A549 (cell line): ENCODE results near the gene LRRC28.

ENCODE experiments used
- CTCF ChIP-seq: fragments of >200 bp; sonication (Bioruptor Twin); formaldehyde crosslinking; IDR thresholded peaks from 3 replicates; pipeline ENCODE4 v1.5.1; 2016
- E2F6 ChIP-seq: IDR thresholded peaks from 2 replicates; pipeline ENCODE4 v1.6.1; 2012; ENCODE audit warnings: low read depth, borderline replicate concordance
- EP300 ChIP-seq, 2 experiments: fragments of >200 bp; sonication (Bioruptor Twin); formaldehyde crosslinking; IDR thresholded peaks; 2 replicates in 1 of 2; 3 replicates in 1 of 2; pipeline ENCODE4 v1.6.1; 2016 to 2017
- GATA3 ChIP-seq: IDR thresholded peaks from 2 replicates; pipeline ENCODE4 v1.6.1; 2012; ENCODE audit warnings: borderline replicate concordance
- HDAC2 ChIP-seq: fragments of 200-600 bp; sonication (generic); IDR thresholded peaks from 2 replicates; pipeline ENCODE4 v1.6.1; 2016
- KDM1A ChIP-seq: fragments of 200-600 bp; sonication (generic); IDR thresholded peaks from 2 replicates; pipeline ENCODE4 v1.6.1; 2016; ENCODE audit warnings: low read depth, mild to moderate bottlenecking
- MAFK ChIP-seq: fragments of 450-650 bp; IDR thresholded peaks from 2 replicates; pipeline ENCODE4 v1.6.1; 2014; ENCODE audit not compliant: partially characterized antibody
- MYC ChIP-seq: IDR thresholded peaks from 2 replicates; pipeline ENCODE4 v1.6.1; 2012; ENCODE audit warnings: mild to moderate bottlenecking, inconsistent platforms, low read length, improper control_type of control experiment, borderline replicate concordance
- POLR2A ChIP-seq: IDR thresholded peaks from 2 replicates; pipeline ENCODE4 v1.6.1; 2012; ENCODE audit warnings: mild to moderate bottlenecking, low read length
- REST ChIP-seq: fragments of 200-600 bp; sonication (generic); IDR thresholded peaks from 2 replicates; pipeline ENCODE4 v1.6.1; 2016; ENCODE audit warnings: antibody characterized with exemption, mild to moderate bottlenecking, moderate library complexity
- RFX5 ChIP-seq: fragments of 450-650 bp; IDR thresholded peaks from 2 replicates; pipeline ENCODE4 v1.7.1; 2014; ENCODE audit warnings: antibody characterized with exemption, mild to moderate bottlenecking, moderate library complexity
- SMC3 ChIP-seq: fragments of >200 bp; sonication (Bioruptor Twin); formaldehyde crosslinking; IDR thresholded peaks from 3 replicates; pipeline ENCODE4 v1.6.1; 2018; ENCODE audit warnings: inconsistent platforms
- TP53 ChIP-seq: fragments of 250-450 bp; sonication (Bioruptor Pico); IDR thresholded peaks from 2 replicates; pipeline ENCODE4 v1.5.0; 2021; ENCODE audit warnings: mild to moderate bottlenecking, moderate library complexity
- USF2 ChIP-seq: fragments of 450-650 bp; IDR thresholded peaks from 2 replicates; pipeline ENCODE4 v1.6.1; 2014; ENCODE audit warnings: antibody characterized with exemption

- TF ChIP-seq CTCF (no peak), MYC (no peak), SMC3 (no peak), KDM1A (no peak), RFX5 (no peak), POLR2A (no peak), GATA3 (no peak), MAFK (no peak), E2F6 (no peak), HDAC2 (no peak), USF2 (no peak), EP300 (IDR thresholded peaks at IDR 0.05) (no peak), TP53 (CRISPR knock-in tag) (no peak), REST (no peak)
Measured at GRCh38 chr15:99440029-99440428, 188.7 kb downstream of the LRRC28 start.
